ENCODE measurements around the gene CTXND1.

The CTXND1 gene

GRCh38 chr15:80210611-80211573 is 41.1 kb downstream of the CTXND1 start:
- DNase-seq (ENCODE audit: low read depth in 3 of 3): no peak

GRCh38 chr15:80208758-80209734 is 43.0 kb downstream of the CTXND1 start:
- no peak for DNase-seq (ENCODE audit: low read depth in 3 of 3)

- DNase-seq (ENCODE audit: low read depth in 3 of 3): no peak
These were observed 44.1 kb downstream of the CTXND1 start for GRCh38 chr15:80207887-80208286.

GRCh38 chr15:80204231-80204630 is 47.8 kb downstream of the CTXND1 start:
- DNase-seq (ENCODE audit: low read depth in 3 of 3): no peak

GRCh38 chr15:80203361-80203885 is 48.6 kb downstream of the CTXND1 start:
- no peak for DNase-seq (ENCODE audit: low read depth in 3 of 3)

GRCh38 chr15:80202641-80203360 is 49.2 kb downstream of the CTXND1 start:
- DNase-seq (ENCODE audit: low read depth in 3 of 3): no peak

- no peak for DNase-seq (ENCODE audit: low read depth in 3 of 3)
These were observed 50.0 kb downstream of the CTXND1 start for GRCh38 chr15:80202016-80202315.

- DNase-seq (ENCODE audit: low read depth in 3 of 3): no peak
These were observed 50.6 kb downstream of the CTXND1 start for GRCh38 chr15:80201256-80202015.

- DNase-seq (ENCODE audit: low read depth in 3 of 3): no peak
These were observed 52.1 kb downstream of the CTXND1 start for GRCh38 chr15:80199869-80200268.

GRCh38 chr15:80199366-80199765 is 52.6 kb downstream of the CTXND1 start:
- no peak for DNase-seq (ENCODE audit: low read depth in 3 of 3)

- no peak for DNase-seq (ENCODE audit: low read depth in 3 of 3)
These were observed 57.1 kb downstream of the CTXND1 start for GRCh38 chr15:80194914-80195313.

GRCh38 chr15:80194186-80194585 is 57.8 kb downstream of the CTXND1 start:
- DNase-seq (ENCODE audit: low read depth in 3 of 3): no peak

- no peak for DNase-seq (ENCODE audit: low read depth in 3 of 3)
These were observed 60.0 kb downstream of the CTXND1 start for GRCh38 chr15:80191897-80192595.

GRCh38 chr15:80191198-80191597 is 60.8 kb downstream of the CTXND1 start:
- no peak for DNase-seq (ENCODE audit: low read depth in 3 of 3)

- no peak for DNase-seq (ENCODE audit: low read depth in 3 of 3)
These were observed 63.8 kb downstream of the CTXND1 start for GRCh38 chr15:80188251-80188650.

GRCh38 chr15:80186597-80186996 is 65.4 kb downstream of the CTXND1 start:
- DNase-seq (ENCODE audit: low read depth in 3 of 3): no peak

GRCh38 chr15:80186066-80186465 is 65.9 kb downstream of the CTXND1 start:
- no peak for DNase-seq (ENCODE audit: low read depth in 3 of 3)

GRCh38 chr15:80185152-80185551 is 66.9 kb downstream of the CTXND1 start:
- no peak for DNase-seq (ENCODE audit: low read depth in 3 of 3)

GRCh38 chr15:80184554-80184953 is 67.5 kb downstream of the CTXND1 start:
- no peak for DNase-seq (ENCODE audit: low read depth in 3 of 3)

GRCh38 chr15:80183886-80184285 is 68.1 kb downstream of the CTXND1 start:
- no peak for DNase-seq (ENCODE audit: low read depth in 3 of 3)
